8988T (cell line): ENCODE data around the gene PTBP3.
"Not testable (repeated sequence)": the region's sequence is repeated elsewhere in the genome, so short reads cannot be mapped to it uniquely, and the experiment has no call there.

Experiments
- DNase-seq: peaks from one replicate; pipeline ENCODE4 v3.0.0; 2011

Gene PTBP3

DNA sequence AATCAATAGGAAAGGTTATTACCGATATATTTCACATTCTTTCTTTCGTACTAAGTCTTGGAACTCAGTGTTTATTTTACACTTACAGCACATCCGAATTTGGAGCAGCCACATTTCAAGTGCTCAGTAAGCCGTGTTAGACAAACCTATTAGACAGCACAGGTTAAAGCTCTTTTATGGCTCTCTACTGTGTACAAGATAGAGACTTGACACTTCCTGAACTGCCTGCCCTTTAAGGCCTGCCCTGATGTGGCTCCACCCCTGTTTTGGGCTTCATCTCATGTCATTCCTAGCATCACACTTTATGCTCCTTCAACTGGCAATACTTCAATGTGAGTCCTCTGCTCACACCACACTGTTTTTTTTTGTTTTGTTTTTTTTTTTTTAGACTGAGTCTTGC, 134.8 kb downstream of the PTBP3 start:
- DNase-seq: no peak

DNA sequence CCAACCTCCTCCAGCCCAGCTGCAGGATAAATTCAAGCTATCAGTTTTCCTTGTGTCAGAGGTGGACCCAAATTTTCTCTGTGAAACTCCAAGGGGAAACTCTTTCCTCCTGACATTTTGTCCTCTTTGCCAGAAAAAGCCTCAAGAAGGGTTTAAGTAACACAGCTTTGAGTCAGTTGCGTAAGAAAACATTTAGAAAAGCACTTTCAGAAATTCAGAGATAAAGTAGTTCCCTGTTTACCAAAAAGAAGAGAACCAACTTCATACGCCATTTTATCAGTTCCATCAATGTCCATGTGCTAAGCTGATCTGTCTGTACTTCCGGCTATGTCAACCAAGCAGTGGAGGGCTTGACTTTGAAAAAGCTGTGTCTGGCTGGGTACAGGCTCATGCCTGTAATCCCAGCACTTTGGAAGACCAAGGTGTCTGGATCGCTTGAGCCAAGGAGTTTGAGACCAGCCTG, 138.4 kb downstream of the PTBP3 start:
- no peak for DNase-seq

GRCh38 chr9:112193572-112194288, 139.7 kb downstream of the PTBP3 start:
- no peak for DNase-seq

DNA sequence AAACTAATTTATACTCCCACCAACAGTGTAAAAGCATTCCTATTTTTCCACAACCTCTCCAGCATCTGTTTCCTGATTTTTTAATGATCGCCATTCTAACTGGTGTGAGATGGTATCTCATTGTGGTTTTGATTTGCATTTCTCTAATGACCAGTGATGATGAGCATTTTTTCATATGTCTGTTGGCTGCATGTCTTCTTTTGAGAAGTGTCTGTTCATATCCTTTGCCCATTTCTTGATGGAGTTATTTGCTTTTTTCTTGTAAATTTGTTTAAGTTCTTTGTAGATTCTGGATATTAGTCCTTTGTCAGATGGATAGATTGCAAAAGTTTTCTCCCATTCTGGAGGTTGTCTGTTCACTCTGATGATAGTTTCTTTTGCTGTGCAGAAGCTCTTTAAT, 143.1 kb downstream of the PTBP3 start:
- not testable (repeated sequence) for DNase-seq

- no peak for DNase-seq
Measured at GRCh38 chr9:112188884-112189283, 144.5 kb downstream of the PTBP3 start.

DNA sequence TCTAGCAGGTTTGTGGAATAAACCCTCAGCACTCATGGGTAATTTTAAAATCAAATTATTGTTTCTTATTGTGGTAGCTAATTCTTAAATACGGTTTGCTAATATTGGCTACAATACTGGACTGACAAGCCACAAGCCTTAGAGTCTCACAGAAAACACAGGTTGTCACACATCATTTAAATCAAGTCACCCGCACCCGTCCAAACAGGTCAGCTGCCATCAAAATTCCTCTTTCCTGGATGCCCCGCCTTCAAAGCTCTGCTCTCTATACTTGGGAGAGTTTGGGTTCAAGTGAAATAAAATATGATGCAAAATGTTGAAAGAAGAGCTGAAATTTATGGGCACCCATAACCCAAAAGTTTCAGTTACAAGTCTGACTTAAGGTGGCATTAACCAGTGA, 146.0 kb downstream of the PTBP3 start:
- DNase-seq: no peak

DNA sequence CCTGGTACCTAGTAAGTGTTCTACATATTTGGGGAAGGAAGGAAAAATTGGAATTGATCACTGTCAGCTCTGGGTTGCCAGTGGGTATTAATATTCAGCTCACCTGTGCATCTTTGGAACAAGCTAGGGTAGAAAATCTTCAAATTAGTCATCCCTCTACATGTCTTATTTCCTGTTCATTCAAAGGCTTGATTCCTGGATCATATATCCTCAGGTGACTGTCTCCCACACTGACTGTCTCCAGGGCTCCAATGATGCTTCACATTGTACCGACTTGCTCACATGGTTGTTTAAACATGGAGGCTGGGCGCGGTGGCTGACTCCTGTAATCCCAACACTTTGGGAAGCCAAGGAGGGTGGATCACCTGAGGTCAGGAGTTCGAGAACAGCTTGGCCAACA, 146.7 kb downstream of the PTBP3 start:
- no peak for DNase-seq

DNA sequence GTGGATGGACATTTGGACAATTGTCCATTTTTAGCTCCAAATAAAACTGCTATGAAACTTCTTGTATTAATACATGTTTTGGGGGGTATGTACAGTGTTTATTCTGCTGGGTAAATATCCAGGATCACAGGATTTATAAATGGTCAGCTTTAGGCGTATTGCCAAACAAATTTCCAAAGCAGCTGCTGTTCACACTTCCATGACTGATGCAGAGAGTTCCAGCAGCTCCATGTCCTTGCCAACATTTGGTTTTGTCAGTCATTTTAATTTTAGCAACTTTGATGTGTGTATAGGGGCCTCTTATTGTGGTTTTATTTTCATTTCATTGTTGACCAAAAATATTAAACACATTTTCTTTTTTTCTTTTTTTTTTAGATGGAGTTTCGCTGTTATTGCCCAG, 148.5 kb downstream of the PTBP3 start:
- no peak for DNase-seq

DNA sequence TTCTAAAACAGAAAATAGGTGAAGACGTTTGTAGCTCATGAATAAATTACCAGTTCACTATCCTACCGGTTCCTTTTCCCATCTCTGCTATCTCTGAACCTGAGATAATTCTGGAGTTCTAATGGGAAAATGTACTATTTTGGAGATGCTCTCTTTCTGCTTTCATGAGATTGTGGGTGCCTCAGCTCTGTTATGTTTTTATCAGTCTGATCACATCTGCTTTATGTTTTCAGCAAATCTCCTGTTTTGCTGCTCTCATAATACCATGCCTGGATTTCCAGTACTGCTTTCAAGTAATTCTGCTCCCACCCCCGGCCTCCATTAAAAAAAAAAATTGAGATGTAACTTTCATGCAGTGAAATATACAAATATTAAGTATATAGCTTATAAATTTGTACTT, 149.2 kb downstream of the PTBP3 start:
- no peak for DNase-seq

- DNase-seq: no peak
Measured at GRCh38 chr9:112180387-112180881, 153.0 kb downstream of the PTBP3 start.

GRCh38 chr9:112179816-112180215, 153.6 kb downstream of the PTBP3 start:
- DNase-seq: no peak

DNA sequence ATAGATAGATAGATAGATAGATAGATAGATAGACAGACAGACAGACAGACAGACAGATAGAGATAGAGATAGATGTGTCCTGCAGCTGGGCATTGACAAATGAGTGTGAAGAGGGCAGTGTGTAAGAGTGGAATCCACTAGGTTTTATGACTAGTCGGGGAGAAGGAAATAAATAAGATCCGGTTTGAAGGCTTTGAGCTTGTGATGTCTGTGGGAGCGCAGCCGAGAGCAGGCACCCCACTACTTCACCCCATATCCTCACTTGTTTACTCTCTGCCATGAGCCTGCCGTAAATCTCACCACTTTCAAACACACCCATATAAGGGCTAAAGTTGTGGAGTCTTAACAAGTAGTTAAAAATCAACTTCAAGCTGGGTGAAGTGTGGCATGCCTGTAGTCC, 156.9 kb downstream of the PTBP3 start:
- no peak for DNase-seq

GRCh38 chr9:112175796-112176315, 157.6 kb downstream of the PTBP3 start:
- DNase-seq: peak; percentile 36

DNA sequence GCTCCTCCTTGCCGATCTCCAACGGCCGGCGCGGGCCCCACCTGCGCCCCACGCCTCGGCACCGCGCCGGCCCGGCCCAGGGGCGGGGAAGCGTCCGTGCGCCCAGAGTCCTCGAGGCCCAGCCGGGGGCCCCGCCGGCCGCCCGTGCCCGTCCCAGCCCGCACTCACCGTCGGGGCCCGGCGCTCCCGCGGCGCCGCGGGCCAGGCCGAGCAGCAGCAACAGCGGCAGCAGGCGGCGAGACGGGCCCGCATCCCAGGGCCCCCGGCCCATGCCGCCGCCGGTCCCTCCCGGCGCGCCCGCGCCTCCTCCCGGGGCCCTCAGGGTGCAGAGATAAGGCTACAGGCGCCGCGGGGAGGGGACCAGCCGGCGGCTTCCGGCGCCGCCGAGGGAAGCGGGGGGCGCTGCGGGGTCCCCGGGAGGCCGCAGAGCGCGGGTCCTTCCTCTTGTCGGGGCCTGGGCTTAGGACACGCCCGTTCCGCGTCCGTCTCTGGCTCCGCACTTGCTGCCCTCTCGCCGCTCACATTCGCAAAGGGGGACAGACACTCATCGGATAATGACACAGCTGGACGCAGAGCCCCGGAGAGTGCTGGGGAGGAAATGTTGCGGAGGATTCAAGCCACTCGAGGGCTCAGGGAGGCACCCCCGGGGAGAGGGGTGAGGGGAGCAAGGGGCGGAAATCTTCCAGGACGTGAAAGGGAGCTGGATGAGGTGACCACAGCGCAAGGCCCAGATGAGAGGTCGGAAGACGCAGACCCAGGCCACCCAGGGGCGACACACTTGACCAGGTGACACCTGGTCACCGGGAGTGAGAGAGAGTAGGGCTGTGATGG, 158.2 kb downstream of the PTBP3 start, which contains the start of gene SUSD1:
SUSD1 (minus strand) TSS at position 333 of the 831 bp plus-strand sequence; CDS start at position 271, 62 bp downstream.
- DNase-seq: peak; percentile 61

GRCh38 chr9:112174222-112174964, 159.0 kb downstream of the PTBP3 start:
- peak; percentile 75 for DNase-seq

- no peak for DNase-seq
Measured at GRCh38 chr9:112173489-112174221, 159.8 kb downstream of the PTBP3 start.

- no peak for DNase-seq
Measured at GRCh38 chr9:112170968-112171367, 162.5 kb downstream of the PTBP3 start.

DNA sequence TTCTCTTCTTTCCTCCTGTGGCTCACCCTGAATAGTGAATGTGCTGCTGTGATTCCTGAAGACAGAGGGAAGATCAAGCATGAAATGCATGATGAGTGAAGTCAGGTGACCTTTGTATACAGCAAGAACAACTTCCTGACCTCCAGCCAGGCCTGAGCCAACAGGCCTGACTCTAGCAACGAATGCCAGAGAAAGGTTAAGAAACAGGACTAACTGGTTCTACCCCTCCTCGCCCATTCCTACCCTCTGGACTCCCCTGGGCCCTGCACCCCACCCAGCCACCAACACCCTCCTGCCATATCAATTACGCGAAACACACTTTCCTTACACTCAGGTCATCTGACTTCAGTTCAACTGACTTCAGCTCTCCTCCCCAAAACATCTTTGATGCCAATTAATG, 163.2 kb downstream of the PTBP3 start:
- no peak for DNase-seq

DNA sequence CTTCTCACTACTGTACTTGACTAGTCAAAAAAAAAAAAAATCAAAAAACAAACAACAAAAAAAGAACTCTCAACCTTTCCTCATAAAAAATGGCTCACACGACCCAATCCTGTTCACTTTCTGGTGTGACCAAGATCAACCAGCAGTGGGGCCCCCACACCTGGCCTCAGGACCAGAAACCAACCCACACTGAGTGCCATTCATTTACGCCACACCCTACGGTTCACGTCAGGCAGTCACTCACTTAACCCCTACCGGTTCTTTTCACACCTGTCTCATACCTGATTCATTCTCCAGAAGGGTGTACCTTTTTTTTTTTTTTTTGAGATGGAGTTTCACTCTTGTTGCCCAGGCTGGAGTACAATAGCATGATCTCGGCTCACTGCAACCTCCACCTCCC, 164.1 kb downstream of the PTBP3 start:
- no peak for DNase-seq

DNA sequence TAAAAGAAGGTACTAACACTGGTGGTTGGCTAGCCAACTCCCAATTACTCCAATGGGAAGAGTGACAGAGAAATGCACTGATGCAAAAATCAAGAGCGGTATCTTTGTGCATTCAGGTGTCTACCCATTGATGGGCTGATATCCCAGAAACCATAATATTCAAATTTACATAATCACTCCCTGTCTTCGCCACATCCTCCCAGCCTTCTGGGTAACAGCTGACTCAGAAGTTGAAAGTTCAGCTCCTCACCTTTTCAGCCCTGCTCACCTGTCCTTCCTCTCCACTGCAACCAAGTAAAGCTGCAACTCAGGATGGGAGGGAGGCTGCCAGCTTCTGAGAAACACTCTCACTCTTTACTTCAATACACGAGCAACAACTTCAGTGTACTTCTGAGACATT, 165.2 kb downstream of the PTBP3 start:
- DNase-seq: no peak
